ENCODE measurements around the gene FAM131B. TPM values are rescaled to one million over a fixed set of nuclear protein-coding genes. Genes with fewer than 3 reads are reported as not detected.
"Not testable (repeated sequence)": the region's sequence is repeated elsewhere in the genome, so short reads cannot be mapped to it uniquely, and the experiment has no call there.

The FAM131B gene
- total and polyA plus RNA-seq, 9 donors = 0.29 to 0.99 (median 0.79) TPM

- TF ChIP-seq EP300 (IDR thresholded peaks at IDR 0.05) = no peak
- TF ChIP-seq, protein P1, sequence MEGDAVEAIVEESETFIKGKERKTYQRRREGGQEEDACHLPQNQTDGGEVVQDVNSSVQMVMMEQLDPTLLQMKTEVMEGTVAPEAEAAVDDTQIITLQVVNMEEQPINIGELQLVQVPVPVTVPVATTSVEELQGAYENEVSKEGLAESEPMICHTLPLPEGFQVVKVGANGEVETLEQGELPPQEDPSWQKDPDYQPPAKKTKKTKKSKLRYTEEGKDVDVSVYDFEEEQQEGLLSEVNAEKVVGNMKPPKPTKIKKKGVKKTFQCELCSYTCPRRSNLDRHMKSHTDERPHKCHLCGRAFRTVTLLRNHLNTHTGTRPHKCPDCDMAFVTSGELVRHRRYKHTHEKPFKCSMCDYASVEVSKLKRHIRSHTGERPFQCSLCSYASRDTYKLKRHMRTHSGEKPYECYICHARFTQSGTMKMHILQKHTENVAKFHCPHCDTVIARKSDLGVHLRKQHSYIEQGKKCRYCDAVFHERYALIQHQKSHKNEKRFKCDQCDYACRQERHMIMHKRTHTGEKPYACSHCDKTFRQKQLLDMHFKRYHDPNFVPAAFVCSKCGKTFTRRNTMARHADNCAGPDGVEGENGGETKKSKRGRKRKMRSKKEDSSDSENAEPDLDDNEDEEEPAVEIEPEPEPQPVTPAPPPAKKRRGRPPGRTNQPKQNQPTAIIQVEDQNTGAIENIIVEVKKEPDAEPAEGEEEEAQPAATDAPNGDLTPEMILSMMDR (IDR thresholded peaks at IDR 0.05) = no peak
- TF ChIP-seq POLR2A (IDR thresholded peaks at IDR 0.05) = no peak
- no peak overlapping the region for H3K4me3 ChIP-seq
- no peak for DNase-seq
- 93 to 97% (median 93%) methylated on average over 6 of the region's 6 CpGs for WGBS, 3 donors
- intact Hi-C loops (cut with DNase I) = no loop called here
- no peaks in the 10 kb centered on the region for H3K9me3 ChIP-seq
- H3K36me3 ChIP-seq = no peaks in the 10 kb centered on the region
- peaks cover 19% of the 10 kb centered on the region for H3K4me1 ChIP-seq (ENCODE audit: insufficient read depth)
- H3K27ac ChIP-seq = peak overlapping the region in 1 of 2 donors; percentile 73
- no peaks in the 10 kb centered on the region for H3K27me3 ChIP-seq
Observed at GRCh38 chr7:143392875-143393266, 30.4 kb upstream of the FAM131B start.

GRCh38 chr7:143392427-143392826 is 29.9 kb upstream of the FAM131B start:
- H3K36me3 ChIP-seq; H3K9me3 ChIP-seq; intact Hi-C loops (cut with DNase I); H3K27me3 ChIP-seq; DNase-seq; H3K4me3 ChIP-seq: not testable (repeated sequence)
- Histone ChIP-seq H3K4me1 (ENCODE audit: insufficient read depth) (peaks cover 19% of the 10 kb centered on the region), H3K27ac (peak overlapping the region in 1 of 2 donors; percentile 73)
- WGBS, 3 donors = 78 to 87% (median 81%) methylated on average over 8 of the region's 8 CpGs

- no peak overlapping the region for H3K4me3 ChIP-seq
- peaks cover 19% of the 10 kb centered on the region for H3K4me1 ChIP-seq (ENCODE audit: insufficient read depth)
- H3K9me3 ChIP-seq = no peaks in the 10 kb centered on the region
- no peaks in the 10 kb centered on the region for H3K36me3 ChIP-seq
- peak; percentile 56 to 77 (median 68) for DNase-seq
- H3K27me3 ChIP-seq = no peaks in the 10 kb centered on the region
- peak overlapping the region; percentile 23 to 73 for H3K27ac ChIP-seq
- 15 to 21% (median 21%) methylated on average over 24 of the region's 24 CpGs for WGBS, 3 donors
- TF ChIP-seq, protein P1 (IDR thresholded peaks at IDR 0.05) = no peak
- TF ChIP-seq EP300 (IDR thresholded peaks at IDR 0.05) (no peak), POLR2A (IDR thresholded peaks at IDR 0.05) (no peak)
- intact Hi-C loops (cut with DNase I) = no loop called here
Observed at GRCh38 chr7:143391462-143392404, 29.2 kb upstream of the FAM131B start.

DNA sequence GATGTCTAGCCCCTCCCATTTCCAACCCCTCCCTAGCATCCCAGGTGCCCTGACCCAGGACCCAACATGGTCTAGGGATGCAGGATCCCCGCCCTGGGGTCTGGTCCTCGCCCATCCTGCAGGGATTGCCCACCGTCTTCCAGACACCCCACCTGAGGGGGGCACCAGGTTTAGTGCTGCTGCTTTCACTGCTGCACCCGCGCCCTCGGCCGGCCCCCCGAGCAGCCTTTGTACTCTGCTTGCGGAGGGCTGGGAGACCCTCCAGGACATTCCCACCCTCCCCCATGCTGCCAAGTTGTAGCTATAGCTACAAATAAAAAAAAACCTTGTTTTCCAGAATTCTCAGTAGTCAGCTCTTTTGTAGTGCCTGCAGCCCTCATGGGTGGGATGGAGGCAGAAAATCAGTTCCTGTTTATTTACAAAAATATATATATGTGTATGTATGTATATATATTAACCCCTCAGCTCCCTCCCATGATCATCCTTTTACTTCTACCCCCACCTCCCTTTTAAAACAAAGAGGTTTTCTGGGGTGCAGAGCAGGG is 28.3 kb upstream of the FAM131B start:
- intact Hi-C loops (cut with DNase I) = no loop called here
- DNase-seq = no peak
- peaks cover 25% of the 10 kb centered on the region for H3K4me1 ChIP-seq (ENCODE audit: insufficient read depth)
- H3K36me3 ChIP-seq = no peaks in the 10 kb centered on the region
- no peak overlapping the region for H3K4me3 ChIP-seq
- H3K27me3 ChIP-seq = no peaks in the 10 kb centered on the region
- H3K27ac ChIP-seq = peak overlapping the region in 1 of 2 donors; percentile 73
- TF ChIP-seq POLR2A (IDR thresholded peaks at IDR 0.05) (no peak), EP300 (IDR thresholded peaks at IDR 0.05) (no peak)
- TF ChIP-seq, protein P1 (IDR thresholded peaks at IDR 0.05) = no peak
- no peaks in the 10 kb centered on the region for H3K9me3 ChIP-seq
- 44 to 50% (median 49%) methylated on average over 9 of the region's 9 CpGs for WGBS, 3 donors

All from ovary (tissue), 9 donors.